Body of pancreas (tissue), 4 donors: ENCODE results near the gene REST.

Experiments
- CTCF ChIP-seq, 7 experiments: fragments of 450-650 bp in 4 of 7; fragments of 200-600 bp in 3 of 7; sonication (generic) in 3 of 7; IDR thresholded peaks; one replicate each; pipeline ENCODE4 v1.5.1; 2016 to 2019; ENCODE audit warnings: antibody characterized with exemption in 7 of 7
- POLR2A ChIP-seq, 3 donors: fragments of 450-650 bp; IDR thresholded peaks; one replicate each; pipeline ENCODE4 v1.6.1; 2016; ENCODE audit warnings: antibody characterized with exemption in 3 of 3, mild to moderate bottlenecking in 2 of 3

GRCh38 chr4:56905796-56906195 is 1.9 kb upstream of the REST start:
- no peak for TF ChIP-seq CTCF (IDR thresholded peaks at IDR 0.05)
- TF ChIP-seq POLR2A (IDR thresholded peaks at IDR 0.05), result no peak
